ENCODE data around the gene MARCKS. TPM values are rescaled to one million over a fixed set of nuclear protein-coding genes. Genes with fewer than 3 reads are reported as not detected.
A peak's percentile ranks its signal among the peaks of the same experiment; 100 is the strongest.

MARCKS gene, protein sequence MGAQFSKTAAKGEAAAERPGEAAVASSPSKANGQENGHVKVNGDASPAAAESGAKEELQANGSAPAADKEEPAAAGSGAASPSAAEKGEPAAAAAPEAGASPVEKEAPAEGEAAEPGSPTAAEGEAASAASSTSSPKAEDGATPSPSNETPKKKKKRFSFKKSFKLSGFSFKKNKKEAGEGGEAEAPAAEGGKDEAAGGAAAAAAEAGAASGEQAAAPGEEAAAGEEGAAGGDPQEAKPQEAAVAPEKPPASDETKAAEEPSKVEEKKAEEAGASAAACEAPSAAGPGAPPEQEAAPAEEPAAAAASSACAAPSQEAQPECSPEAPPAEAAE
- polyA plus RNA-seq (ENCODE audit: insufficient read length) = 277 TPM
- long read RNA-seq, donor 1, full-length matches to known transcripts = 258 of 329 reads
- long read RNA-seq, donor 1, partial matches to known transcripts = 71 of 329 reads
- long read RNA-seq, donor 1, other reads (novel, unspliced or antisense) = 0 of 329 reads
- long read RNA-seq, donor 2, full-length matches to known transcripts = 197 of 206 reads
- long read RNA-seq, donor 2, partial matches to known transcripts = 0 of 206 reads
- long read RNA-seq, donor 2, other reads (novel, unspliced or antisense) = 9 of 206 reads
- long read RNA-seq, donor 3, full-length matches to known transcripts = 128 of 134 reads
- long read RNA-seq, donor 3, partial matches to known transcripts = 0 of 134 reads
- long read RNA-seq, donor 3, other reads (novel, unspliced or antisense) = 6 of 134 reads
- long read RNA-seq, donor 4, full-length matches to known transcripts = 15 of 22 reads
- long read RNA-seq, donor 4, partial matches to known transcripts = 7 of 22 reads
- long read RNA-seq, donor 4, other reads (novel, unspliced or antisense) = 0 of 22 reads
- long read RNA-seq, donor 5, full-length matches to known transcripts = 137 of 722 reads
- long read RNA-seq, donor 5, partial matches to known transcripts = 585 of 722 reads
- long read RNA-seq, donor 5, other reads (novel, unspliced or antisense) = 0 of 722 reads
- long read RNA-seq, donor 6, full-length matches to known transcripts = 237 of 330 reads
- long read RNA-seq, donor 6, partial matches to known transcripts = 79 of 330 reads
- long read RNA-seq, donor 6, other reads (novel, unspliced or antisense) = 14 of 330 reads
- long read RNA-seq, donor 7, full-length matches to known transcripts = 179 of 213 reads
- long read RNA-seq, donor 7, partial matches to known transcripts = 34 of 213 reads
- long read RNA-seq, donor 7, other reads (novel, unspliced or antisense) = 0 of 213 reads
- long read RNA-seq, donor 8, full-length matches to known transcripts = 73 of 108 reads
- long read RNA-seq, donor 8, partial matches to known transcripts = 35 of 108 reads
- long read RNA-seq, donor 8, other reads (novel, unspliced or antisense) = 0 of 108 reads

DNA sequence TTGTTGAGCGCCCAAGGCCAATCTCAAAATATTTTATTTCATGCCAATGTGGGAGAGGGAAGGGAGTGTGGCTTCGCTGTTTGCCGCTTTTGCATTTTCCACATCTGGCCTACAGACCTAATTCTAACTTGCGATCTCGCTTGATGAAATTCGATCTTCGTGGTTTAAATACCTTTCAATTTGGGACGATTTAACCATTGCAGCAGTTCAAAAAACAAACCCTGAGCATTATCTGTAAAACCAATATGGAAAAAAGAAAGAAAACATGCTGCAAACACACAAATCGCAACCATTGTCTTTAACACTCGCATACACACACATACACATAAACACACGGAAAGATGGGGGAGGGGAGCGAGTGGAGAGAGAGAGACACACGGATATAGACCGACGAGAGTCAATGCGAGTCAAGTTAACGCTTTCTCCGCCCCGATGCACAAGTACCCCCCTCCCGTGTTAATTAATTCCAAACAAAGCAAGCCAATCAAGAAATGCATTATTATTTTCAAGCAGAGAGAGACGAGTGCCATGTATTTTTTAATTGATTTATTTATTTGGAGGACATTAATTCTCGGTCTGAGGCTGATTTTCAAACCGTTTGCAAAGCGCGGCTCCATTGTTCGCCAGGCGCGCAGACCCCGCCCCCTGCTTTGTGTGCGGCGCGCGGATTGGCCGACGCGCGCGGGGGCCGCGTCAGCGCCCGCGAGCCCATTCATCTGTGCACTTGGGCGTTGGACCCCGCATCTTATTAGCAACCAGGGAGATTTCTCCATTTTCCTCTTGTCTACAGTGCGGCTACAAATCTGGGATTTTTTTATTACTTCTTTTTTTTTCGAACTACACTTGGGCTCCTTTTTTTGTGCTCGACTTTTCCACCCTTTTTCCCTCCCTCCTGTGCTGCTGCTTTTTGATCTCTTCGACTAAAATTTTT, at the start of gene MARCKS:
MARCKS (plus strand) TSS at position 721 of the 931 bp plus-strand sequence. CDS start 401 bp downstream, outside the sequence.
- peak; percentile 93 for DNase-seq

DNA sequence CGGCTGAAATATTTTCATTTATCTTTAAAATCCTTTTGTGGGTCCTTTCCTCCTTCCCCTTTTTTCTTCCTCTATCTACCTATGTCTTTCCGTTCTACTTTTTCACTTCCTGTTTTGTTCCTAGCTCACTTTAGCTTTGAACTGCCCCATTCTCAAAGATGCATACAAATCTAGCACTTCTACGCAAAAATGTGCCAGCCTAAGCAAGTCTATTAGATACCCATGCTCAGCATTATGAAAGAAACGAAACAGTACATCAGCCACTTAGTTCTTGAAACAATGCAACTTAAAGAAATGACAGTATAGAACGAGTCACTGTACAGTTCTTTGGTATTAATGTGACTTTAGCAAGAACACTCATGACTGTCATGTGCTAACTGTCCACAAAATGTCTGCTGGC, 47.3 kb upstream of the MARCKS start:
- DNase-seq = no peak

DNA sequence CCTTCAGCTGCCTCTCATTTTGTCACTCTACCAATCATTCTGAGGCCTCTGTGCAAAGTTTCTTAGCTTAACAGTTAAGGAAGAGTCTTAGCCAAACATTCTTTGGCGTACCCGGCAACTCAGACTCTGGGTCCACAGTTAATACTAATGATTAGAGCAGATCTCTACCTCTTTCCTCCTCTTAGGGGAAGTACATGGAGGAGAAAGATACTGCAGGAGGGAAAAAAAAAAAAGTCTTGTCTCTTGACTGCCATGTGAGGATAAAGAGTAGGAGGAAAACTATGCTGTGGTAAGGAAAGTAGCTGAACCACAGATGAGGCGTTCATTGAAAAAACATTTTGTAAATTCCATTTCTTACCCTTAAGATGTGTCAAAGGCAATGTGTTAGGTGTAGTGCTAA, 44.0 kb upstream of the MARCKS start:
- no peak for DNase-seq

DNA sequence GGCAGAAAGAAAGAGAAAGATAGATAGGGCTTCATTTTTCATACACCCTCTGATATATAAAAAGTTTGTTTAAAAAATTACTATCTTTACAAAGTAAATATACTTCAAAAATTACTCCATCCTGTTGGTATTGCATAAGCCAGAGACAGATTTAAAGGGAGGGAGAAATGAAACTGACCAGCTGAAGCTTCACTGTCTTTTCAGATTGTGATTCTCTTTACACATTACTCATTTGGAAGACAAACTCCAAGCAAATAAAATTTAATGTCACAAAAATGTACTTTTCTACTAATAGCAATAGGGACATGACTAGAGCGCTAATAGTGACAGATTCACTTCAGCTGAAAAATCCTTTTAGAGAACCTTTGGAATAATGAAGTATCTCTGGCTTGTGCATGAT, 38.6 kb upstream of the MARCKS start:
- DNase-seq = no peak

DNA sequence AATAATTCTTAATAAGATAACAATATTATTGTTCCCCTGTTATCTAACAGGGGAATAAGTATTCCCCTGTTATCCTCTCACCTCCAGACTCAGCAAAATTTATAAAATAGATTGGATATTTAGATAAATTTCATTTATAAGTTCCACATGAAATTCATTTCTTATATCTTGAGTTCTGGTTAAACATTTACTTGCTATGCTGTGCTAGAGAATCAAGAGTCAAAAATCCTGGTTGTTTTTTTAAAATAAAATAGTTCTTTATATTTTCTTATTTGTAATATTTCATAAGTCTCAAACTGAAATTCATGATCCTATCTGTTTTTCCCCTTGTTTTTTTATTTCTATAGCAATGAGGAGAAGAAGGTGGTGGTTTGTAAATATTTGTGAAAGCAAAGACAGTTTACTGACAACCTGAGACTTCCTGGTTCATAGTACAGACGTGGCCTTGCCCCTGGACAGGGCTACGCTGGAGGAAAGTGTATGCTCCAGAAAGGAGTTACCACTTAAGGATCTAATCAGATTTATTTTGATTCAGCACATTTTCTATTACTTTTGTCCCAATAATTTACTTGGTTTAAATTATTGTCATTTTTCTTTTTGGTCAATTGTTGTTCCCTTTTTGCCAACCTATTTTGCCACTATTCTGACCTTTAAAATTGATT, 37.8 kb upstream of the MARCKS start:
- no peak for DNase-seq

DNA sequence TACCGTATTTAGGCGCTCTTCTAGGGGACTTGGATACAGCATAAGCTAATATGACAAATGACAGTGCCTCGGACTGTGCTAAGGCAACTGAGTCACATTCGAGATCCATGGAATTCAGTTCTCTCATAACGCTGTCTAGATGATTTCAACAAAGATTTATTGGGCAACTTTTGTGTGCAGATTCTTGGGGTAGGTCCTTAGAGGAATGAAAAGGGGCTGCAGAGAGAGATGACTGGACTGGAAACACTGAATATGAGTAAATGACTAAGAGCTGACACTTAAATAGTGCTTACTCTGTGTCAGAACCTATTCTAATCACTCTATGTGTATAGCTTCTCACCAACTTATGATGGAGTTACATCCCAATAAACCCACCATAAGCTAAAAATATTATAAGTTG, 36.4 kb upstream of the MARCKS start:
- DNase-seq = no peak

DNA sequence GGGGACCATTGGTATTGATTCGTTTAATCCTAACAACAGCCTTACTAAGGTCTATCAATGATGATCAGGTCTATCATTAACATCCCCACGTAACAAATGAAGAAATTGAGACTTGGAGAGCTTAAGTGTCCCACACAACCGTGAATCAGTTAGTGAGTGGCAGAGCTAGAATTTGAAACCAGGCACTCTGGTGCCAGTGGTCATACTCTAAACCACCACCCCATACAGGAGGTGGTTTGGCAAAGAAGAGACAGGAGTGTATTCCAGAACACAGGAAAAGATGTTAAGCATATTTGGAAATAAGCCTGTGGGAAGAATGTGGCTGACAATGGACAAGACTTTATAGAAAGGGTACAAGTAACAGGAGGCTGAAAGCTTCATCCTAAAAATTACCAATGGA, 35.7 kb upstream of the MARCKS start:
- DNase-seq = no peak

DNA sequence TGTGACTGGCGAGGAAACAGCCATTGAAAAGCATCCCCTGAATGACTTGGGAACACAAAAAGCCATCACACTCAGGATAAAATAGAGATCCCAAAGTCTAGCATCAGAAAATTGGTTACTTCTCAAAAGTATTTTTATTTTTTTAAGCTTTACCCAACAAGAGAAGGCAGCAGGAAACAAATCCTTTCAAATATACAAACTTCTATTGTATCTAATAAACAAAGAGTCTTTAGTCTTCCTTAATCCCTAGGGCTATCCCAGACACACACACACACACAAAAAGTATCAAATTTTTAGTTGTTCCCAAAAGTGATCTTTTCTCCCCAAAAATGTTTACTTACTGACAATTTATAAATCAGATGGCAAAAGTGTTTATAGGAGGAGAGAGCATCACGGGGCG, 33.2 kb upstream of the MARCKS start:
- DNase-seq = no peak

DNA sequence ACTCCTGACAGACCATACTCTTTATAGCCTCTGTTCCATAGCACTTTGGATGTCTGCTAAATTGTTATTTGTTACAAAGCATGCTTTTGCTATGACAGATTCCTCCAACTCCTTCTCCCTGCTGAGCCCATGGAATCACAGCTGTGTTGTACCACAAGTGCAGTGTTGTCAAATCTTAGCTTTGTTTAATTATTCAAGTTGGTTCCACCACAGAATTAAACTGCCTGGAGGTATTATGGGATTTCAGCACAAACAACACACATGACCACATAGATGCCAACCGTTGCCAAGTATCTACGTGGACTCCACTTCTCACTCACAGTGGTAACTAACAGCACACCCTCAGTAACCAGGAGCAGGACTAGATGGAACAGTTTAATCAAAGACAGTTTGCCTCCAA, 32.7 kb upstream of the MARCKS start:
- no peak for DNase-seq

DNA sequence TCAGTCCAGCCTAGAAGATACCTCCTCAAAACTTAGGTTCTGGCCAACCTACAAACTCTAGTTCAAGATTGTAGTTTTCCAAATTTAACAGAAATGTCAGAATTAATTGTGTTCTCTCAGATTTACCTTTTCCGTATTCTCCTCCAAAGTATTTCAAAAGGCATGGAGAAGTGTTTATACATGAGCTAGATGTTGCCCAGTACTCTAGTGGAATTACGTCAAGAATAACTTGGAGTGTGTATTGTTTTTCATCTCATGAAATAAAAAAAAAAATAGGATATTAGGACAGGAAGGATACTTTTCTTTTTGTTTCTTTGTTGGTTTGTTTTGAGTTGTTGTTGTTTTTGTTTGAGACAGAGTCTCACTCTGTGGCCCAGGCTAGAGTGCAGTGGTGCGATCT, 32.3 kb upstream of the MARCKS start:
- DNase-seq = no peak

DNA sequence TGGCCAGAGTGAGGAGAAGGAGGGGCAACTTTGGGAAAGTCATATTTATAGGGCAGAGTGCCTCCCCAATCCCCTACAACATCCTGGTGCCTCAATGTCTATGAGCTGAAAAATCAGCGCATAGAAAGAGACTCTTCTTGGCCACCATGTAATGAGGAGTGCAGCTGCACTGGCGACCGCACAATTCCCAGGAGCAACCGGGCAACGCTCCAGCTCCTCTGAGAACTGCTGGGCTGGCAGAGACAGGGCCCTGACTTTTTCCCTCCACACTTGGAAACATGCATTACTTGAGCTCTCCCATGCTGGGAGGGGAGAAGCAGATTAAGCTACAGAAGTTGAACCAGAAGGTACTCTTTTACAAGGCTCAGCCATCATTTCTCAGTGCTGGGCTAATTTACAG, 31.4 kb upstream of the MARCKS start:
- no peak for DNase-seq

DNA sequence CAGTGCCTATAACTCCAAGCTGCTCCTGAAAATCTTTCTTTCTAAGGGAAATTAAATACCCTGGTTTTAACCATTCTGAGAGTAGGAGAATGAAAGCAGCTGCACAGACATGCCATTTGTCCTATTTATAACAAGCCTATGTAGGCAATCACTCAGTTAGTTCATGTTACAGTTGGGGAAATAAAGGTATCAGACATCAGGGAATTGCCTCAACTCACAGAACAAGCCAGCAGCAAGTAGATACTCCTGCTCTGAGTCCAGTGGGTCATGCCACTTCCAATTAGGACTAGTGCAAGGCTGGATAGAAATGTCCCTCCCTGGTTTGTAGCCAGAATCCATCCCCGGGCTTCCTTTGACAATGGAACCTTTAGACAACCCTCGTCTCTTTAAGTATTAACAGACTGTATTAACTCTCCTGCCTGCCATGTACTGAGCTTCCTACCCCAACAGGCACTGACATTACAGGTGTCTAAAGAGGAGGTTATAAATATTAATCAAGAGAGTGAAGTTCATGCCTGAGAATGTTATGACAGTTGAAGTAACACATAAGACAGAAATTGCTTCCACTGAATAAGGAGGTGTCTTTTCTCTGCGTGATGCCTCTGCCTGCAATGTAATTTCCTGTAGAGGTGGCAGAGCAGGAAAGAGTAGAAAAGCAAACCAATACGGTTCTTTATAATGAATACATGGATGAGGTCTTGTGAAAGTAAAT, 28.0 kb upstream of the MARCKS start:
- no peak for DNase-seq

DNA sequence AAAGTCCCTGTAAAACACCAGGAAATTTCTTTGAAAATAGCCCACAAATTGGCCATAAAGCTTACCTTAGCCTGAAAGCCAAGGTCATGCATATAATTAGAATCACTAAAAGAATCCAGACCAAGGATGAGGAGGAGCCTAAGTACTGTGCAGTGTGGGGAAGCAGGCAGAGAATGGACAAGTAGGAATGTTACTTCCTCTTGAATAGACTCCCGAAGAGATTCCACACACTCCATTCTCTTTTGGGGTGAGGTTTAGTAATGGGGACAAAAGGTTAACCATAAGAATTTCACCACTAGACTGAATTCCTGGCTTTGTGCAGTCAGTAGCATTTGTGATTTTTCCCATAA, 27.5 kb upstream of the MARCKS start:
- DNase-seq = no peak

DNA sequence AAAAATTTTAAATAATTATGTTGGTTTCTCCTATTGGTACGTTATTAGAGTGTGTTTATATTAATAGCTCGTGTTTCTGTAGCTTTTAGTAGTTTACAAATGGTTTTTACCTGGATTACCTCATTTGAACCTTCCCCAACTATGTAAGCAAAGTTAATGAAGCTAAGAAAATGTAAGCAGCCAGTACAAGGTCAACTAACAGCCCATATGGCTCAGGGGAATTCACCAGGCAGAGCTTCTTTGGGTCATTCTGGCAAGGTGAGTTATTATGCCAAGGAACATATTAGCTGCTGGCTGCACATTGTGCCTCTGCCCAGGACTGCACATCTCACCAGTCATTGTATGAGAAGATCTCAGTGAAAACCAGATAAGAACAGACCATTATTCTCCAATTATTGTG, 27.0 kb upstream of the MARCKS start:
- no peak for DNase-seq

DNA sequence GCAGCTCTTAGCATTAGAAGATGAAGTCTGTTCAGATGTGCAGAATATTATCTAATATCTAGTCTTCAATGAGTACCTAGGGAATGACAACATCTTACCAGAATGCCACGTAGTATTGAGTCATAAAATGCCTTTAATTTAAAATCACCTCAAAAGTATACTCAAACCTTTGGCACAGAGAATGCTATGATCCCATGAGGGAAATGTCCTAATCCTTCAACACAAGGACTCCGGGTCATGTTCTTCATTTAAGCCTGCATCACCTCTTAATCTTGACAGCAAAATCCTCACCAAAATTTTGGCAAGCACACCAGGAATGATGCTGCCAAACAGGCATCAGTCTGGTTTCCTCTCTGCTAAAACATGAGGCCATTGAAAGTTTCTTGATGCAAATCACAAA, 23.6 kb upstream of the MARCKS start:
- DNase-seq = no peak

DNA sequence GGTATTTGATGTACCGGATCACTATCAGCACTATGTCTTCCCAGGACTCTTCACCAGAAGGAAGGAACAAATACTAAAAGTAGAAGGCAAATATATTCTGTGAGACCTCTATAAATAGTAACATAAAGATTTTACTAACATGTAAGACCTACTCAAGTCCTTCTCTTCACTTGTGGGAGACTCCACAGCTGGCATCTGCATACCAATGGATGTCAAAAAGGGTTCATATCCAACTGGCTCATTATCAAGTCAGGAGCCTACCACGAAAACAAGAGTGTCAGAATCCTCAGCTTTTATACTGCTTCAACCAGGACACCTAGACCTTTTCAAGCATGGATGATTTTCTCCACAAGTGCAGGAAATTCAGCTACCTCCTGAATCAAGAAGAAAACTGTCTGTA, 20.0 kb upstream of the MARCKS start:
- DNase-seq = no peak

DNA sequence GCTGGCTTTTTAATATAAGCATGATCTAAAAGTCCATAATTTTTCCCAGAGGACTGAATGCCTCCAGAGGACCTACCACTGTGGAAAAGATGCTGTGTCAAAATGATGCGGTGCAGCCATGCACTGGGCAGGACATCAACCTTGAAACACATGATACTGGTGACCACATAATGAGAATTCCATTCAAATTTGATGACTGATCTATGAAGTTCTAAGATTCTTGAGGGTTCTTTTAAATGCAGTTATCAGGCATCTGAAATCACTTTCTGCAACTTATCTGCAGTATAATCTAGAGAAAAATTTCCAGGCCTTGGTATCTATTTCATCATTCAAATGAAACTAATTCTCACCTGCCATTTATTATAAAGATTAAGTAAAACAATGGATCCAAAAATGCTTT, 15.0 kb upstream of the MARCKS start:
- no peak for DNase-seq

DNA sequence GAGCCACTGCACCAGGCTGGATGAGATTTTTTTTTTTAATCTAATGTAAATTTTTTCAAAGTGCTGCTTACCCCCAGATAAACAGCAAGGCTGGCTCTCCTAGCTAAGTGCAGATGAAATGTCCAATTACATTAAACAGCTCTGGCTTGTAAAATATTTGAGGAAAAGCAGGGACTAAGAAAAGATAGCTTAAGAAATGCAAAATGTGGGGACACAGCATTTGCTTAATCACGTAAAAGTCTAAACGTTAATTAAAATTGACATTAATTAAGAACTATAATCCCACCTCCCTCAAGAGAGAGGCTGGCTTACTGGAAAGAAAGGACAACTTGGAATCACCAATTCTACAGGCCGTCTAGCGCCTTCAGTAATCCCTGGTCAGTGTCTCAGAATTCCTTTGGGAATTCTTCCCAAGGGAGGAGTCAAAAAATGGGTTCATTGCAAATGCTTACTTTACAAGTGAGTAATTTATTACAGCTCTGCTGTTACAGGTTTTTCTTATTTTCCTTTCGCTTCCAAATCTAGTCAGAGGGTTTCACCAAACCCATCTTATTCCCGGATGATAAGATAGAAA, 13.6 kb upstream of the MARCKS start:
- no peak for DNase-seq

DNA sequence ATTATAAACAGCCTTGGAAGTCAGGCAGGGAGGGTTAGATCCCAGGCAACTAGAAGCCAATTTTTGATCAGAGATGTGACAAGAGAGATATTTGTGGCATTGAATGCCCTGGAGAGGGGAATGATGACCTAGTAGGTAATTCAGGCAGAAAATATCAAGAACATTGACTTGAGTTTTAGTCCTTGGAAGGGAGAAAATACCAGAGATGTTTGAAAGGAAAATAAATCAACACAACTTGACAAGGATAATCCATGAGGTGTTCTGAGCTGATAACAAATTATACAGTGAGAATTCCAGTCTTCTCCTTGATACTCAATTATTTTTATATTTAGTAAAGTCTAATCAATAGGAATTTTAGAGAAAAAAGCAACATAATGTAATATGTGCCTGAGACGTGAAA, 10.6 kb upstream of the MARCKS start:
- no peak for DNase-seq

DNA sequence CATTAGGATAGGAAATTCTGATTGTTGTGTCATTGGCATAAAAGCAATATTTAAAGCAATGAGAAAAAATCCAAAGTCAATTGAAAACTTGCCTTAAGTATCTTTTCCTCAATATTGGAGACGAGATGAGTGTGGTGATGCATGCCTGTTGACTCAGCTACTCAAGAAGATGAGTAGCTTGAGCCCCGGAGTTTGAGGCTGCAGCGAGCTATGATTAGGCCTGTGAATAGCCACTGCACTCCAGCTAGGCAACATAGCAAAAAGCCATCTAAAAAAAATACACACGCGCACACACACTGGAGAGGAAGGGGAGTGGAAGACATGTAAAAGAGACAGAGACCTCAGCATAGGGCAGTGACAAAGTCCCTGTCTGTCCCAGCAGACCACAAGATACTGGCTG, 9.7 kb upstream of the MARCKS start:
- no peak for DNase-seq

Data from left kidney (tissue), 8 donors.